Raji (cell line): ENCODE data around the gene S100A16.
A peak's percentile ranks its signal among the peaks of the same experiment; 100 is the strongest.

Experiments
- POLR2A ChIP-seq: IDR thresholded peaks from 2 replicates; pipeline ENCODE4 v1.6.1; 2011; ENCODE audit warnings: low read depth, low read length, control low read depth; ENCODE audit not compliant: insufficient read depth

Gene S100A16, protein sequence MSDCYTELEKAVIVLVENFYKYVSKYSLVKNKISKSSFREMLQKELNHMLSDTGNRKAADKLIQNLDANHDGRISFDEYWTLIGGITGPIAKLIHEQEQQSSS

DNA sequence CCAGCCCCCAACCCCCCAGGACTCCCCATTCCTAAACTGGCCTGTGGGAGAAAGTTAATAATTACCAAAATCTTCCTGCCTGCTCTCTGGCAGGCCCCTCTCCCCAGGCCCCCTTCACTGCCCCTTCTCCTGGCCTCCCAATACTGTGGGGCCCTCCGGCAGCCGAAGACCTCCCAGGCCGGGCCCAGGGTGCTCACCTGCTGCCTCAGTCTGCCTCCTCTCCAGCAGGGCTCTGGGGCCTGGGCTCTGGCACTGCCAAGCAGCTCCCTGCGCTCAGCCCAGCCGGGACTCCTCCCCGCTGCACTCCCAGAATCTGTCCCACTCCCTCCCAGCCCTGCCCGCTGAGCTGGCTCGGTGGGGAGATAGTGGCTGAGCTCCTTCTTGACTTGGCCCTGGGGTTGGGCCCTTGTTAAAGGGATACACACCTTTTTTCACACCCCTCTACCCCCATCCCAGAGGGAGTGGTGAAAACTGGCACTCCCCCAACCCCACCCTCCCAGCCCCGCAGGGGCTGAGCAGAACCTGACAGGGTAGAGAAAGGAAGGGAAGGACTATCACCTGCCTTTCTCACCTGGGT lies at the start of gene S100A16:
TSS of gene S100A16 (minus strand) at position 383 of the 577 bp plus-strand sequence. CDS start 4,986 bp downstream, outside the sequence.
- TF ChIP-seq POLR2A: no peak

DNA sequence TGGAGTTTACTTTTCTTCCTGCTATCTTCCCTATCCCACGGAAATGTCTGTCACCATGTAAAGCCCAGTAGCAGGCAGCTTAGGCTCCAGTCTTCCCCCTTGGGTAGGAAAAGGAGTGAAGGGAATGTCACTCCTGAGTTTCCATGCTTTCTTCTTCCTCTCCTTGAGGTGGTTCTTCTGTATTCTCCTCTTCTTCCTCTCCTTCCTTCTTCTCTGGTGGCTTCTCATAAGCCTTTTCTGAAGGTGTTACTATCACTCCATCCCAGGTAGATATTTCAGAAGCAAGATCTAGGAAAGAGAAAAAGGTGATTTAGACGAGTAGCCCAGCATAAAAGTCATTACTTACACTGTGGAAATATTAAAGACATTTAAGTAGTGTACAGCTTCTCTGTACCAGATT lies 49.3 kb upstream of the S100A16 start:
- TF ChIP-seq POLR2A: no peak

DNA sequence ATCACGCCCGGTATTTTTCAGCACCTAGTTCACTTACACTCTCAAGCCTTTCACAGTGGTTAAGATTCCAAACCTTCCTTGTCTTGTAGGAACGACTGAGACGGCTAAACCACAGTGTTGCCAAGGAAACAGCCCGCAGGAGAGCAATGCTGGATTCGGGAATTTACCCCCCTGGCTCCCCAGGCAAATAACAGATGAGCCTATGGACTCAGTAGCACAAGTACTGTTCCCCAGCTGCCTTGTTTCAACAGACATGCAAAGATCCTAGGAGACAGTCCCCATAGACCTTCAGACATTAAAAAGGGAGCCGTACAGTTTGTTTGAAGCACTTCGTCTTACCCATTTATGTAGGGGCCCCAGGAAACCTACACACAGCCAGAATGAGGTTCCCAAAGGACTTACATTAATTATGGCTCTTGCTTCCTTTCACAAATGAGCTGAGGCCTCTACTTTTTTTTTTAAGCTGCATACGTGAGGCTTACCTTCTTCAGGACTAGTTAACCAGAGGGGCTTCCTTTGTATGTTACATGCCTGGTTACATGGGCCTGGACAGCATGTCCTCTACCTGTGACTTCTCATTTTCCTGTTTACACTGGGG lies 48.3 kb upstream of the S100A16 start:
- no peak for TF ChIP-seq POLR2A

DNA sequence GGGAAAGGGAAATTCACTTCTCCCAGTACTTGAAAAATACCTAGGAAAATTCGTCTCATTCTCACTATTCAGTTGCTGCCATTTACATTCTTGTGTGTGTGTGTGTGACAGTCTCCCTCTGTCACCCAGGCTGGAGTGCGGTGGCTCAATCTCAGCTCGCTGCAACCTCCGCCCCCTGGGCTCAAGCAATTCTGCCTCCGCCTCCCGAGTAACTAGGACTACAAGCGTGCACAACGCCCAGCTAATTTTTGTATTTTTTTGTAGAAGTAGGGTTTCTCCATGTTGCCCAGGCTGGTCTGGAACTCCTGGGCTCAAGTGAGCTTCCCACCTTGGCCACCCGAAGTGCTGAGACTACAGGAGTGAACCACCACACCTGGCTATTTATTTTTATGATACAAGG lies 46.7 kb upstream of the S100A16 start:
- no peak for TF ChIP-seq POLR2A

DNA sequence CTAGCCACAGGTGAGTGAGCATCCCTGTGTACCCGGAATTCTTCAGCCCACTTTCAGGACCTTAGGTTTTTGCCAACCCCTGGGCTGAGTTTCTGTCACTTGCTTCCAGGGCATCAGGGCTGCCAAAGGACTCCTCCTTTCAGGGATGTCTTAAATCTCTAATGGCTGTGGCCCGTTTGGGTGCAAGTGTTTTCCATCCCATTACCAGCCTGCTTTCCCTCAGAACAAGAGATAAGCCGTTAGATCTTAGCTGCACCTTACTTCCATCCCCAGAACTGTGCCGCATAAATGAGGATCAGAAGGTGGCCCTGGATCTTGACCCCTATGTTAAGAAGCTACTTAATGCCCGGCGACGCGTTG lies 46.2 kb upstream of the S100A16 start:
- no peak for TF ChIP-seq POLR2A

DNA sequence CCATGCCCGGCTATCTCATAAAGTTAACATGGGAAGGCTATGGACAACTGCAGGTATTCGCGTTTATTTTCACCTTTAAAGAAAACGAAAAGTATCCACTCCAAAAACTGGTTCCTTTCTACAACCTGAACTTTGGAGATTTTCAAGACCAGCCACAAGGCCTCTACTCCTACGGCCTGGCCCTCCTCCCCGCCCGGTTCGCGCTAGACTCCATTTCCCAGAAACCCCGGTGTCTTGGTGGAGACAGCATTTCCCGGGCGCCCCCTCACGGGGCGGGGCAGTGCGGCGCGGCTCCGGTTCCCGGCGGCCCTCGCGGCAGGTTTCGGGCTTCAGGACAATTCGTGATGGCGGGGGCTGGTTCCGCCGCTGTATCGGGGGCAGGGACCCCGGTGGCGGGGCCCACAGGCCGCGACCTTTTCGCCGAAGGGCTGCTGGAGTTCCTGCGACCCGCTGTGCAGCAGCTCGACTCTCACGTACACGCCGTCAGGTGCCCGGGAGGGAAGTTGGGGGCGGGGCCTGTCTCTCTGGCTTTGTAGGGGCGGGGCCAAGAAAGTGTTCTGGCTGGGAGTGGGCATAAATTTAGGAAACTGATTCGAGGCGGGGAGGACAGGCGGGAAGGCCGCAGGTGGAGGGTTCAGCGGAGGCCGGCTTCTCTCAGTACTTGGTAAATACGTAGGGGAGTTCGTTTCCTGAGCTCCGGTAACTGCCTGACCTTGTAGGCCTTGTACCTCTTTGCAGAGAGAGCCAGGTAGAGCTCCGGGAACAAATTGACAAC lies 45.6 kb upstream of the S100A16 start, which contains the start of gene SNAPIN:
TSS of gene SNAPIN (plus strand) at position 304 of the 775 bp plus-strand sequence. CDS start at position 345, 41 bp downstream.
- TF ChIP-seq POLR2A: peak; percentile 83

DNA sequence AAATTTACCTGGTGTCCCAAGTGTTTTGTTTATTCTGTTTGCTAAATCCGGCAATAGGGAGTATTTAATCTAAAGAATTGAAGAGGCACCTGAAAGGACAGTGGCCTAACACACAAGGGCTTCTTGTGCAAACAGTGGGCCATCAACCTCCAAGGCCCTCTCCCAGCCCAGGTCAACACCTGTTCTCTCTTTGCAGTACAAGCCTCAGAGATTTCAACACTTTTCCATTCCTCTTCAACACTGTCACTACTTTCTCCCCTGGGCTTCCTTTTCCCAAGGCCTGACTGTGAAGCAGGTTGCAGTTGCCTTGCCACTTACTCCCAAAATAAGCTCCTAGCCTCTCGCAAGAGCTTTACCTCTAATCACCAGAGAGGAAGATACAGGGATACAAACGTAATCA lies 42.4 kb upstream of the S100A16 start:
- TF ChIP-seq POLR2A: no peak

DNA sequence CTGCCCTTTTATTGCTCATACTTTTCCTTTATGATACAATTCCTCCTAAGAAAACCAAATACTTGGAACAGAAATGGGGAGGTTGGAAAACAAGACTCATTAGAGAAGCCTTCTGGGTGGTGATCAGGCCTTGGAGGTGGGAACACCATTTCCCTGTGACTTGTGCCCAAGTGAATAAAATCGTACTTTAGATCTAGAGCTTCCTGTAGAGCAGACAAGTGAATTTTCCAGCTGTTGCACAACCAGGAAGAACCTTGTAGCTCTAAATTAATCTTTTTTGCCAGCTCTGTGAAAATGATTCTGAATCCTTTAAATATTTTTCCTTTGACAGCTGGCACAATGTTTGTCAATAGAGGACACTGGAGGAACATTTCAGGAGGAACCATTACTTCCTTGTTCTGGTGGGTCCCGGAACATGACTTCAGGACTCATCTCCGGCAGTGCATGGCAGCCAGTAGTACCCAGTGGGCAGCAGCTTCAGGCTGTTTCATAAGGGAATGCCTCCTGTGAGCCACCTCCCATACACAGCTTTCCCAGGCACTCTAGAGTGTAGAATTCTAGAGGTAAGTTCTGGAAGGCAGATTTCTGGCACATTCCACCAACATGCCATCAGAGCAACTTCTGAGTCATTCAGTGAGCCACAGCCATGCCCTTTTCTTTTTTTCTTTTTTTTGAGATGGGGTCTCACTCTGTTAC lies 40.0 kb upstream of the S100A16 start:
- no peak for TF ChIP-seq POLR2A

DNA sequence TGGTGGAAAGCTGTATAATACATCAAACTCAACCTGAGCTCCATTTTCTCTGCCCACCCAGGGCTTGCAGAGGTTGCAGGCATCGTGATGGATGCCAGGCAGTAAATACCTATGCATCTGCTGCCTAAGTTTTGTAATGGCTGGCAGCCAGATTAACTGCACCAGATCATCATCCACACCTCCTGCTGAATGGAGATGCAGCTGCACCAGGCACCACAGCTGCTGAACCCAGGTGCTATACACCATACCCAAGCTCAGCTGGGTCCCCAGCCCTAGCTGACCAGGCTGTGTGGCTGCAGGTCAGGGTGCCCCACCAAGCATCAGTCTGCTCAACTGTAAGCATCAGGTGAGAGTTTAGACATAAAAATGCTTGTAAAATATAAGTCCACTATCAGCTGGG lies 38.8 kb upstream of the S100A16 start:
- TF ChIP-seq POLR2A: no peak

DNA sequence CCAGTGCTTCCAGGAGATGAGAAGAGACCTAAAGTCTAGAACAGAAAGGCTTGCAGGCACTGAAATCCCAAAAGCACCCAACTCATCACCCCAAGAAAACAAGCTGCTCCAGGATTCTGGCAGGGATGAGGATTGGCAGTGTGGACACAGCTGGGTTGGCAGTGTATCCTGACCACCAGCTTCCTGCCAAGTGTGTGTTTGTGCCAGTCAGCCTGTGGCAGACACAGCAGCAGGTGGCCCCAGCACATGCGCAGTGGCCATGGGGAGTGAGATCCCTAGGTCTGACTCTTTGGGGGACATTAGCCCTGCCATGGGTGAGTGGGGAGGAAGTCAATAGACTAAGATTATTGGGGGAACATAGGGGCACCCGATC lies 36.9 kb upstream of the S100A16 start:
- no peak for TF ChIP-seq POLR2A

DNA sequence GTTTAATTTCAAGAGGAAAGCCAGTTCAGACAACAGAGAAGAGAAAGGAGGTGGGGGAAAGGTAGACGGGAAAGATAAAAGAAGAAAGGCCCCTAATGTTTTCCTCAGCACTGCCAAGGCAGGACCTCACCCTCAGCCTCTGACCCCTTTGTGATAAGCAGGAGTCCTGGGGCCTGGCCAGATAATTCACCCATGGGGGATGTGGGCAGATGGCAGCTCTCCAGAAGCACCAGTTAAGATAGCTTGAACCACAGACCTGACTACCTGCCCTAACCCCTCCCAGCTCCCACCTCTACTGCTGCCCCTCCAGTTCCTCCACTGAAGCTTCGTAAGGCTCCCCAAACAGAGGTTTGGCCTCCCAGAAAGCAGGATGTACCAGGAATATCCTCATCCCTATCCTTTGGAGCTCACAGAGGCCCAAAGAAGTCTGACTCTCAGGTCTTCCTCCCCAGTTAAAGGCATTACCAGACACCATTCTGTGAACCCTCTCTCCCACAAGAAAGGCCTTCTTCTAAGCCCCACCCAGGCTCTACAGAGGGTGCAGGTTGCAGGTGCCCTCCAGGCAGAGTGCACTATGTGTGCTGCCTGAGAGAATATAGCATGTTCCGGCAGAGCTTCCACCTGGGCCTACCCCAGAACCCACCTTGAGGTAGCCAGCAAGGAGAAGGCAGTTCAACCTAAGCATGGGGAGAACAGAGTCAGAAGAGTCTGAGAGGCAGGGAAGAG lies 36.4 kb upstream of the S100A16 start:
- TF ChIP-seq POLR2A: no peak

DNA sequence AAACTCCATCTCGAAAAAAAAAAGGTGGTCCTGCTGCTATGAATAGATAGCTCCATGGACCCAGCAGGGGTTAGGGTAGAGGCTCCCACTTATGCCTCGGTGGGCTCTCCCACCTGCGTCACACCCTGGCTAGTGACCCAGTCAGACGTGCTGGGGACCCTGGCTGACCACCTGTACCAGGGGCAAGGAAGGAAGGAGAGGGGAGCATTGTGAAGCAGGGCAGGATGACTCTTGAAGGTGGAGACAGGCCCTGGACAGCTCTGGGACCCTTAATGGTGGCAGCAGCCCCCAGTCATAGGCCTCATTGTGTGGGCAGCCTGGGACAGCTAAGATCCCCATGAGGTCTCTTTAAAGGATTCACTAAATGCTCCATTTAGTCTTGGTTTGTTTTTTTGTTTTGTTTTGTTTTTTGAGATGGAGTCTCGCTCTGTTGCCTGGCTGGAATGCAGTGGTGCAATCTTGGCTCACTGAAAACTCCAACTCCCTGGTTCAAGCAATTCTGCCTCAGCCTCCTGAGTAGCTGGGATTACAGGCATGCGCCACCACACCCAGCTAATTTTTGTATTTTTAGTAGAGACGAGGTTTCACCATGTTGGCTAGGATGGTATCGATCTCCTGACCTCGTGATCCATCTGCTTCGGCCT lies 35.2 kb upstream of the S100A16 start:
- TF ChIP-seq POLR2A: no peak

DNA sequence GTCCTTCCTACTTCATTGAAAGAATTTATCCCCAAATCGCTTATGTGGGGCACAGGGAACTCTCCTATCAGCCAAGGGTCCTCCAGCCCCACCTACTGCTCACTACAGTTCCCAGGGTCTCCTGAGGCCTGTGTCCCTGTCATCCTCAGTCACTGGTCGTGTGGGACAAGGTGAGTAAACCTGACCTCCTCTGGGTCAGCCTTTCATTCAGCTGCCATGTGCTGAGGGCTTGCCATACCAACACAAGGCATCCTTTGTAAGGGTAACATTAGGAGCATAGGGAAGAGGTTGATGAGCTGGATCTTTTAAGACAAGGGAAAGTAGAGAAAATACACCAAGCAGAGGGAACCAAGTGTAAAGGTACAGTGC lies 34.4 kb upstream of the S100A16 start:
- TF ChIP-seq POLR2A: no peak

DNA sequence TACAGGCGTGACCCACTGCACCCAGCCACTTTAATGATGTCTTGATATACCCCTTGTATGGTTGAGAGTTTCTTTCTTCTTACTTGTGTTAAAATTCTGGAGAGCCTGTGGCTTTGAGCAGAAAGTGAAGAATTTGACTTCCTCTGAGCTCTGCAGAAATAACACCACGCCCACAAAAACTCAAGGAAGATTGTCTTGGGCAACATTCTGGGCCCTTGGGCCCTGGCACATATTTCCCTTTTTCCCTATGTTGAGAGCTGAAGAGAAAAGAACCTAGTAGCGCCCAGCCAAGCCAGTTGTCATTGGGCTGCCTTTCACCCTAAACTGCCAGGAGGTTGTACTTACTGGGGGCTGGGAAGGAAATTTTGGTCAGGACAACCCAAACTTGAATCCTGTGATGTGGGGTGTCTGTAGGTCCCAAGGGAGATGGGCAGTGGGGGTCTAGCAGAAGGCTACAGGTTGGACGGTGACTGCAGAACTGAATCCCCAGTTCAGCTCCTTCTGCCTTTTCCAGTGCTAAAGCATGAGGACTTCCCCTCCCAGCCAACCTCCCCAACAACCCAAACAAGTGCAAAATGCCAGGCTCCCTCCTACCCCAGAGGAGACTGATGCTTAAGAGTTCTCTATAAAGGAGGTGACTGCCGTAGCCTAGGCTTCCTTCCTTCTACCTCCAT lies 33.9 kb upstream of the S100A16 start:
- TF ChIP-seq POLR2A: no peak
